SJCRH30 (cell line): ENCODE measurements around the gene ZNF12. TPM values are rescaled to one million over a fixed set of nuclear protein-coding genes. Genes with fewer than 3 reads are reported as not detected.

Experiments
- DNase-seq, 2 experiments: peaks; one replicate each; pipeline ENCODE4 v3.0.0-alpha.2; 2015 to 2020
- H3K27ac ChIP-seq: fragments of 250-450 bp; sonication (Bioruptor Pico); 2 replicates; pipeline ENCODE4 v1.5.1; 2020; ENCODE audit warnings: mild to moderate bottlenecking, moderate library complexity
- H3K27me3 ChIP-seq: fragments of 250-450 bp; sonication (Bioruptor Pico); 2 replicates; pipeline ENCODE4 v1.5.1; 2020; ENCODE audit warnings: mild to moderate bottlenecking, moderate library complexity
- H3K36me3 ChIP-seq: fragments of 250-450 bp; sonication (Bioruptor Pico); 2 replicates; pipeline ENCODE4 v1.5.1; 2020; ENCODE audit warnings: mild to moderate bottlenecking, moderate library complexity
- H3K4me1 ChIP-seq: fragments of 250-450 bp; sonication (Bioruptor Pico); 2 replicates; pipeline ENCODE4 v1.5.1; 2020; ENCODE audit warnings: mild to moderate bottlenecking, moderate library complexity
- H3K4me3 ChIP-seq: fragments of 250-450 bp; sonication (Bioruptor Pico); 2 replicates; pipeline ENCODE4 v1.5.1; 2020; ENCODE audit warnings: mild to moderate bottlenecking, moderate library complexity
- H3K9me3 ChIP-seq: fragments of 250-450 bp; sonication (Bioruptor Pico); replicated peaks from 2 replicates; pipeline ENCODE4 v1.5.1; 2020; ENCODE audit warnings: mild to moderate bottlenecking, moderate library complexity
- total RNA-seq: library from RNA; depleted of rRNA; stranded (reverse); fragments of >200 nt; shearing (Covaris generic); gene quantifications from 2 replicates; pipeline ENCODE4 v1.2.3, GENCODE V29; 2014; rRNA removed

Gene ZNF12
- total RNA-seq, 1 experiment from 2014 or later, result 41.6 TPM

DNA sequence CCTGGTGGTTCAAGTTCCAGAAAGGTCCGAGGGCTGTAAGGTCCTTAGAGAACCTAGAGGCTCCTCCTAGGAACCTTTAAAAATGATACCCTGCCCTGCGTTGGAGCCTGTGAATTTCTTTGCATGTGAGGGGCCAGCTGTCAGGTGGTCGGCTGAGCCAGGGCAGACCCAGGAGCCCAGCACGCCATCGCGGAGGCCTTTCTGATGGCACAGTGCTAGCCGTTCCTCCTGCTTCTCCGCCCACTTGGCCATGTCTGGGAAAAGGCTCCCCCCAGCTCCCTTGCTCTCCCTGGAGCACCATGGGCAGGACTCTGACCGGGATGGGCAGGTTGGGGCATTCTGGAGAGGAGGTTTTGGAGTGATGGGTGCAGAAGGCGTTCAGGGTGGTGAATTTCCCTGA is 62.0 kb downstream of the ZNF12 start:
- Histone ChIP-seq H3K36me3 (peaks cover 89% of the 10 kb centered on the region), H3K27ac (no peak overlapping the region), H3K9me3 (no peaks in the 10 kb centered on the region), H3K4me3 (no peak overlapping the region), H3K27me3 (no peaks in the 10 kb centered on the region), H3K4me1 (no peaks in the 10 kb centered on the region)
- no peak for DNase-seq

DNA sequence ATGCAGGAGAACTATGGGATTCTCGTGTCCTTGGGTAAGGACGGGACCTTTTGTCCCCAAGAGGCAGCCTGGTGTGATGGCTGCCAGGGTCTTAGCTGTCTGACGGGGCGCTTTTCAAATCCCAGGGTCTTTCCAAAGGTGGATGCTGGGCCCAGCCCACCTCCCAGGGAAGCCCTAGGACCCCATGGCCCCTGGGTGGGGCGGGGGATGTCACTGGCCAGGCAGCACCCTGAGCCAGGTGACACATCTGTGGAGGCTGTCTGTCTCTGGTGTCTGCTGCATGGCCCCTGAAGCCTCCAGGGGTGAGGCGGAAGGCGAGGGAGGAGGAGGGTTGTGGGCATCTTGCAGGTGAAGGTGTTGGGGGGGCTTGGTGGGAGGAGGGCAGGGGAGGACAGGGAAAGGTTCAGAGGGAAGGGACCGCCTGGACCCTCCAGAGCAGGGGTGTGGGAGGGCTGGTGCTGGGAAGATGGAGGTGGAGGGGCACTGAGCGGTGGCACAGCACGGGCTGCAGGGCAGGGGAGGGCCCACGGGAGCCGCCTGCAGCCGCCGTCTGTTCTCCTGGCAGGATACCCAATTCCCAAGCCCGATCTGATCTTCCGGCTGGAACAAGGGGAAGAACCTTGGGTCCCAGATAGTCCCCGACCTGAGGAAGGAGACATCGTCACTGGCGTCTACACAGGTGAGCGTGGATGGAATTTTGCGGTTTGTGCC is 62.7 kb downstream of the ZNF12 start:
- H3K27ac ChIP-seq, result no peak overlapping the region
- no peak for DNase-seq
- H3K36me3 ChIP-seq, result peaks cover 89% of the 10 kb centered on the region
- H3K9me3 ChIP-seq, result no peaks in the 10 kb centered on the region
- H3K27me3 ChIP-seq, result no peaks in the 10 kb centered on the region
- H3K4me1 ChIP-seq, result no peaks in the 10 kb centered on the region
- H3K4me3 ChIP-seq, result no peak overlapping the region

DNA sequence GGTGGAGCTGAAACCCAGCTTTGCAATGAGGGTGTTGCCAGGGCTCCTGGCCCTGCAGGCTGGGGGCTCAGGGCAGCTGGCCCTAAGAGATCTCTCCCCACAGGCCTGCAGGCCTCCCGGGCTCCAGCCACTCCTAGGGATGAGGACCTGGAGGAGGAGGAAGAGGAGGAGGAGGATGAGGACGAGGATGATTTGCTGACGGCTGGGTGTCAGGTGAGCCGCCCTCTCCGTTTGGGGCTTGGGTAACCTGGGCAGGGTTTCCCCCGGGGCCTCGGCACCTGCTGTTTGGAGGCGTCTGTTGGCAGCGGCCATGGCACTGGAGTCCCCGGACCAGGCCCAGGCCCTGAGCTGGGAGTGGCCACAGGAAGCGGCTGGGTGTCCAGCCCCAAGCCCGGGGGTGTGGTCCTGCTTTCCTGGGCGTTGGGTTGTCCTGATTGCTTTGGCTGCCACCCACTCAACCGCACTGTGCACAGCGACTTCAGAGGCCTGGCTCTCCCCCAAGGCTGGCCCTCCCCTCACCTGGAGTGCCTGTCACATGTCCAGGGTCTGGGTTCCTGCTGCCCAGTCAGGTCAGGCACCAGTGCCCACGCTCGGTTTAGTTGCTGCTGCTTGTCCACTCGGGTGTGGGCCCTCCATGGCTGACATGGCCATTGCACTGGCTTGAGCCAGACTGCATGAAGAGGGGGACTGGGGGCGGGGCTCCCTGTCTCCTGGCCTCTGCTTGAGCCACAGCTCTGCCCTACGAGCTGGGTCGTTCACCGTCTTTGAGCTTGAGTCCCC is 63.7 kb downstream of the ZNF12 start:
- Histone ChIP-seq H3K27ac (no peak overlapping the region), H3K9me3 (no peaks in the 10 kb centered on the region), H3K4me3 (no peak overlapping the region), H3K36me3 (peaks cover 83% of the 10 kb centered on the region), H3K4me1 (no peaks in the 10 kb centered on the region), H3K27me3 (no peaks in the 10 kb centered on the region)
- DNase-seq, result no peak

DNA sequence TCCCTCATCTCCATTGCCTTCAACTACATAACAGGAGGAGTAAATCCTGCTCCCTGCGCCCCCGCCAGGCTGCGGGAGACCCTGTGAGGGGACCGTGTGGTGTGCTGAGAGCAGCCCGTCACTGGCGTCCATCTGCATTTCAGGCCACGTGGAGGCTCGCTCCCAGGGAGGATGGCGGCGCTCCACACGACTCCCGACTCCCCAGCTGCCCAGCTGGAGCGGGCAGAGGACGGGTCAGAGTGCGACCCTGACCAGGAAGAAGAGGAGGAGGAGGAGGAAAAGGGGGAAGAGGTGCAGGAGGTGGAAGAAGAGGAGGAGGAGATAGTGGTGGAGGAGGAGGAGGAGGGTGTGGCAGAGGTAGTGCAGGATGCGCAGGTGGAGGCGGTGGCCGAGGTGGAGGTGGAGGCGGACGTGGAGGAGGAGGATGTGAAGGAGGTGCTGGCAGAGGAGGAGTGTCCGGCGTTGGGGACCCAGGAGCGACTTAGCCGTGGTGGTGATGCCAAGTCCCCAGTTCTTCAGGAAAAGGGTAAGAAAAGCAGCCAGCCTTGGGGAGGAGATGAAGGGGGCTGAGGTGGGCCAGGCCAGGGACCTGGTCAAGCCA is 64.4 kb downstream of the ZNF12 start:
- Histone ChIP-seq H3K4me1 (no peaks in the 10 kb centered on the region), H3K27ac (no peak overlapping the region), H3K27me3 (no peaks in the 10 kb centered on the region), H3K36me3 (peaks cover 76% of the 10 kb centered on the region), H3K9me3 (no peaks in the 10 kb centered on the region), H3K4me3 (no peak overlapping the region)
- DNase-seq, result no peak

DNA sequence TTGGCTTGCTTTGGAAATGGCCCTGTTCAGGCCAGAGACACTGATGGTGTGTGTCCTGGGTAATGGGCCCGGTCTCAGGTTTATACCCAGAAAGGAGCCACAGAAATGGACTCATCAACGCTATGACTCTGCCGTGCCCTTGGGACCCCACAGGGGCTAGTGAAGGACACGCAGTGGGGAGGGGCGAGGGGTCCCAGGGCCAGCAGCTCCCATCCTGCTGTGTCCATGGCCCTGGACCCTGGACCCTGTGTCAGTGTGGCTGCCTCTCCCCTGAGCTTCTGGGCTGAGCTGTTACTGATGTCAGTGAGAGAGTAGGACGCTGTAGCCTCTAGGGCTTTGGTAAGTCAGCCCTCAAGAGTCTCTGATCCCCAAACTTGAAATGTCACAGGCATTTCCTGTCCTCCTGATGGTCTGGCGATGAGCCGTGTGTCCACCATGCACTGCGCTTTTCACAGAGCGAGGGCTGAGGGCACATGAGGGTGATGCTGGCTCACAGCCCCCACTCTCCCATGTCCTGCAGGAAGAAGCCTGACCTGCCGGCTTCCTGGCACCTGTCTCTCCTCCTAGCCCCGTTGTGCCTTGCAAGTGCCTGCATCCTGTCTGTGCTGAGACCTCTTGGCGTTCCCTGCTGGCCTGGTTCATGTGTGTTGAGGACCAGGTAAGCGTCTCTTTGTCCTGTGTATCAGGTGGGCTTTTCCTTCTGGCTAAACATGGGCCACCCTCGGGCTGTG is 65.3 kb downstream of the ZNF12 start:
- no peak overlapping the region for H3K4me3 ChIP-seq
- no peak overlapping the region for H3K27ac ChIP-seq
- DNase-seq, result no peak
- no peaks in the 10 kb centered on the region for H3K9me3 ChIP-seq
- peaks cover under 1% of the 10 kb centered on the region; the same call in 1 of the 2 replicates for H3K4me1 ChIP-seq
- H3K36me3 ChIP-seq, result peaks cover 68% of the 10 kb centered on the region
- peaks cover under 1% of the 10 kb centered on the region; the same call in 1 of the 2 replicates for H3K27me3 ChIP-seq

DNA sequence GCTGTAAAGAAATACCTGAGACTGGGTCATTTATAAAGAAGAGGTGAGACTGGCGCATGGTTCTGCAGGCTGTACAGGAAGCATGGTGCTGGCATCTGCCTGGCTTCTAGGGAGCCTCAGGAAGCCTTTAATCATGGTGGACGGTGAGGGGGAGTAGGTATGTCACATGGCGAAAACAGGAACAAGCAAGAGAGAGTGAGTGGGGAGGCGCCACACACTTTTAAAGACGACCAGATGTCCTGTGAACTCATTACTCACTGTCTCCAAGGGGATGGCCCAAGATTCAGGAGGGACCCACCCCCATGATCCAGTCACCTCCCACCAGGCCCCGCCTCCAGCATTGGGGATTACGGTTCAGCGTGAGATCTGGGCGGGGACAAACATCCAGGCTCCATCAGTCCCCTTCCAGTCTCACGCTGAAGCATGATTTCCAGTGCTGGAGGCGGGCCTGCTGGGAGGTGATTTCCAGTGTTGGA is 66.5 kb downstream of the ZNF12 start:
- Histone ChIP-seq H3K4me3 (no peak overlapping the region), H3K4me1 (peaks cover 4% of the 10 kb centered on the region; the same call in 1 of the 2 replicates), H3K27ac (no peak overlapping the region), H3K9me3 (no peaks in the 10 kb centered on the region), H3K27me3 (peaks cover 3% of the 10 kb centered on the region; the same call in 1 of the 2 replicates), H3K36me3 (peaks cover 59% of the 10 kb centered on the region)
- no peak for DNase-seq

DNA sequence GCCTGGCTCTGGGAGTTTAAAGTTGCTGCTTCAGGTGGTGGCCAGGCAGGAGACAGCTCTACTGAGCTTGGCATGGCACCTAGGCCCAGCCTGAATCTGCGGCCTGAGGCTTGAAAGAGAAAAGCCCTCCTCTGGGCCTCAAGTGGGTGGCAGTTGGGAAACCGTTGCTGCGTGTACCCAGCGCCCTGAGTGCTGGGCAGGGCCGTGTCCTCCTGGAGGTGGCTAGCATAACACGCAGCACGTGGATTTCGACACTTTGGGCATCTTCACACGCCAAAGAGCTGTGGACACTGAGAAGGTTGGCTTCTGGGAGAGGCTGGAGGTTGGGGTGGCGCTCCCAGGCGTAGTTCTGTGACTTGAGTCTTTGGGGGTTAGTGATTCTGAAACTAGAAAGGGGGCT is 67.1 kb downstream of the ZNF12 start:
- Histone ChIP-seq H3K27me3 (peaks cover 3% of the 10 kb centered on the region; the same call in 1 of the 2 replicates), H3K4me1 (peaks cover 4% of the 10 kb centered on the region; the same call in 1 of the 2 replicates), H3K27ac (no peak overlapping the region), H3K9me3 (no peaks in the 10 kb centered on the region), H3K4me3 (no peak overlapping the region), H3K36me3 (peaks cover 52% of the 10 kb centered on the region)
- no peak for DNase-seq

DNA sequence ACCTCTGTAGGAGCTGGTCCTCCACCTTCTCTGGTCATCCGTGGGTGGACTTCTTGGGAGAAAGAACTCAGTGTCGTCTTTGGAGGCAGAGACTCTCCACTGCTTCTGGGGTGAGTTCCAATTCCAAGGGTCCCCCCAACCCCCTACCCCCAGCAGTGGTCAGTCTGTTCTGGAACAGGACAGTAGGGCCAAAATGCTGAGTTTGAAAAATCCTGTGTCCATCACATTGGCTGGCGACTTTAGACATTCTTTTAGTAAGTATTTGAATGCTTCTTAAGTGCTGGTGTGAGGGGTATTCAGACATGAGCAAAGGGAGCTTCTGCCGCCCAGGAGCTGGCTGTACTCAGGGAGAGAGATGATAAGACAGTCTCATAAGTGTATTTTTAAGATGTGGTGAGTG is 67.7 kb downstream of the ZNF12 start:
- Histone ChIP-seq H3K27ac (no peak overlapping the region), H3K4me3 (no peak overlapping the region), H3K9me3 (no peaks in the 10 kb centered on the region), H3K4me1 (peaks cover 4% of the 10 kb centered on the region; the same call in 1 of the 2 replicates), H3K36me3 (peaks cover 46% of the 10 kb centered on the region), H3K27me3 (peaks cover 3% of the 10 kb centered on the region; the same call in 1 of the 2 replicates)
- no peak for DNase-seq

Other genes with a start within 250 kb of the ZNF12 start
- gene KDELR2, start 222.8 kb downstream of the ZNF12 start, total RNA-seq, result 140 and 153 TPM in 2 replicates
- 0.12 and 0.20 TPM in 2 replicates for gene GRID2IP, start 155.5 kb downstream of the ZNF12 start, total RNA-seq
- gene ZDHHC4, start 129.5 kb downstream of the ZNF12 start, total RNA-seq, result 56.7 and 57.8 TPM in 2 replicates
- gene INTS15, start 116.9 kb downstream of the ZNF12 start, total RNA-seq, result 16.4 and 18.8 TPM in 2 replicates
- 10.6 and 10.9 TPM in 2 replicates for gene ZNF853, start 91.3 kb downstream of the ZNF12 start, total RNA-seq
- gene ZNF316, start 69.6 kb downstream of the ZNF12 start, total RNA-seq, result 16.0 and 16.2 TPM in 2 replicates
- gene RSPH10B2, start 47.2 kb upstream of the ZNF12 start, total RNA-seq, result 0.10 and 0.18 TPM in 2 replicates
- gene CCZ1B, start 119.3 kb upstream of the ZNF12 start, total RNA-seq, result 73.7 and 85.5 TPM in 2 replicates